DMS153 (cell line): ENCODE data around the gene RDH11.
"Not testable (repeated sequence)": the region's sequence is repeated elsewhere in the genome, so short reads cannot be mapped to it uniquely, and the experiment has no call there.

Source experiments
- DNase-seq: peaks from one replicate; lab custom pipeline; 2025; lab: John Stamatoyannopoulos, UW

Gene RDH11

GRCh38 chr14:67704484-67705089 lies 9.0 kb upstream of the RDH11 start:
- peak; percentile 45 for DNase-seq

- DNase-seq: no peak
Observed at GRCh38 chr14:67703997-67704396, 8.4 kb upstream of the RDH11 start.

- not testable (repeated sequence) for DNase-seq
Observed at GRCh38 chr14:67701492-67701891, 5.9 kb upstream of the RDH11 start, which contains the start of gene RDH12. Gene RDH12 (plus strand): TSS chr14:67701886. CDS start chr14:67722643, 20,757 bp downstream.

- DNase-seq: no peak
Observed at GRCh38 chr14:67698179-67698578, 2.6 kb upstream of the RDH11 start.

GRCh38 chr14:67697006-67697405 lies 1.4 kb upstream of the RDH11 start:
- no peak for DNase-seq

GRCh38 chr14:67694791-67695393 lies 672 bp downstream of the RDH11 start:
- DNase-seq: peak; percentile 67

GRCh38 chr14:67690011-67690410 lies 5.6 kb downstream of the RDH11 start:
- DNase-seq: no peak

- DNase-seq: no peak
Observed at GRCh38 chr14:67683842-67684241, 11.7 kb downstream of the RDH11 start.

GRCh38 chr14:67680941-67681340 lies 14.6 kb downstream of the RDH11 start:
- no peak for DNase-seq

- DNase-seq: no peak
Observed at GRCh38 chr14:67680121-67680602, 15.4 kb downstream of the RDH11 start.

- DNase-seq: no peak
Observed at GRCh38 chr14:67679006-67679405, 16.6 kb downstream of the RDH11 start.

- DNase-seq: no peak
Observed at GRCh38 chr14:67675219-67675582, 20.4 kb downstream of the RDH11 start.

GRCh38 chr14:67674480-67675218 lies 20.9 kb downstream of the RDH11 start, which contains the start of gene VTI1B:
Gene VTI1B (minus strand): TSS chr14:67674632. CDS start chr14:67674489, 143 bp downstream.
- DNase-seq: peak; percentile 50

GRCh38 chr14:67674139-67674479 lies 21.5 kb downstream of the RDH11 start:
- peak; percentile 31 for DNase-seq

- no peak for DNase-seq
Observed at GRCh38 chr14:67673451-67673850, 22.1 kb downstream of the RDH11 start.

GRCh38 chr14:67668559-67668958 lies 27.0 kb downstream of the RDH11 start:
- DNase-seq: no peak

GRCh38 chr14:67666750-67667449 lies 28.7 kb downstream of the RDH11 start:
- DNase-seq: no peak

- no peak for DNase-seq
Observed at GRCh38 chr14:67665868-67666267, 29.7 kb downstream of the RDH11 start.

- no peak for DNase-seq
Observed at GRCh38 chr14:67663633-67664032, 31.9 kb downstream of the RDH11 start.

GRCh38 chr14:67653651-67654280 lies 41.8 kb downstream of the RDH11 start:
- DNase-seq: no peak

- no peak for DNase-seq
Observed at GRCh38 chr14:67652189-67652588, 43.4 kb downstream of the RDH11 start.

- no peak for DNase-seq
Observed at GRCh38 chr14:67650694-67651093, 44.9 kb downstream of the RDH11 start.
